GM19238 (cell line): Measurements from ENCODE around the gene C22orf42.
"Not testable (repeated sequence)": the region's sequence is repeated elsewhere in the genome, so short reads cannot be mapped to it uniquely, and the experiment has no call there.

ENCODE experiments used
- DNase-seq: peaks from one replicate; pipeline ENCODE4 v3.0.0; 2011; ENCODE audit warnings: low spot score; ENCODE audit not compliant: insufficient read length

Gene C22orf42

GRCh38 chr22:32135958-32136357, 23.1 kb downstream of the C22orf42 start:
- not testable (repeated sequence) for DNase-seq

GRCh38 chr22:32134796-32135195, 24.3 kb downstream of the C22orf42 start:
- not testable (repeated sequence) for DNase-seq

DNA sequence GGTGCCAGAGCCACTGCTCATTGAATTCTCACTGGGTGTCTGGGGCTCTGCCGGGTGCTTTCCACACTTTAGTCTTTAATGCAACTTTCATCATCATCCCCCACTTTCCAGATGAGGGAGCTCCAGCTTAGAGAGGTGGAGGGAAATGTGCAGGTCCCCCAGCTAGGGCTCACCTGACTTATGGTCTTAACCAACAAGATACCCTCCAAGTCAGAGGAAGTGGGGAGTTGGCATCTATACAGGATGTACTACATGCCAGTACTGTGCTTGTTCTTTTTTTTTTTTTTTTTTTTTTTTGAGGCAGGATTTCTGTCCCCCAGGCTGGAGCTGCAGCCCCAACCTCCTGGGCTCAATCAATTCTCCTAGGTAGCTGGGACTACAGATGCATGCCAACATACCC, 26.3 kb downstream of the C22orf42 start:
- no peak for DNase-seq

DNA sequence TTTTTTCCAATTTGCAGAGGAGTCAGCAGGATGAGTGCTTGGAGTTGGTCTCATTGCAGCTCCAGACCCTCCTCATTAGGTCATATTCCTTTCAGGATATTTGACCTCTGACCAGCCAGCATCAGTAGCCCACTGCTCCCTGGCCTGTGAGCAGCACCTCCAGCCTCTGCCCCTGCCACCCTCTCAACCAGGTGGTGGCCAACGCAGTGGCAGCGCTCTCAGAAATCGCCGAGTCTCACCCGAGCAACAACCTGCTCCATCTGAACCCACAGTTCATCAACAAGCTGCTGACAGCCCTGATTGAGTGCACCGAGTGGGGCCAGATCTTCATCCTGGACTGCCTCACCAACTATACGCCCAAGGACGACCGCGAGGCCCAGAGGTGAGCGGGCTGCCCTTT, 27.0 kb downstream of the C22orf42 start:
- DNase-seq, result no peak

- no peak for DNase-seq
Observed at GRCh38 chr22:32130464-32130863, 28.6 kb downstream of the C22orf42 start.

DNA sequence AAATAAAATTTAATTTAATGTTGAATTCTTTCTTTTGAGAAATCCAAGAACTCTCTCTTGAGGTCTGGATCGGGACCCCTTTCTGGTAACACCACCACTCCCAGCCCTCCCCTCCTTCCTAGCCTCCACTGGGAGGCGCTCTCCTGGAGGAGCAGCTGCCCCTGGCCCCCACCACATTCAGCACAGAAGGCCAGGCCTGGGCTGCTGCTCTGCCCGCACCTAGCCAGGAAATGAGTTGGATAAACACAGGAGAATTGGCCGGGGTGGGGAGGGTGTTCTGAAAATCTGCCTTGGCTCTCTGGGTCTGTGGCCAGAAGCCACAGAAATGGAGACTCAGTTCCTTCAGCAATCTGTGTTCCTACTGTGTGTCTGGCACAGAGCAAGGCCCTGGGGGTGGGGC, 31.2 kb downstream of the C22orf42 start:
- DNase-seq, result no peak

DNA sequence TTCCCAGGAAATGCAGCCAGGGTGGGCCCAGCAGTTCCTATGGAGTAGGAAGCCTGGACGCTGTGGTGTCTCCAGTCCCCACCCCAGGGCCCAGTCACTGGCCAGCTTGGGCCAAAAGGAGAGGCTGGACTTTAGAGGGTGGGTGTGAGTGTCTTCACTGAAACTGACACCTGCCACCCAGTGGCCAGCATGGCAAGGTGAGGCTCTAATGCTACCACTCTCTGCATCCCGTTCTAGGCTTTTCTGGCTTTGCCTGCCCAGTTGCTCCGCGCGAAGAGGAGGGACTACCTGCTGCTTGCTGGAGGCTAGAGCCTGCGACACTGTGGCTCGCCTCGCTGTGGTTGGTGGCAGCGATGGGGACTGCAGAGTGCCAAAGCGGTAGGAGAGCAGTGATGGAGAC, 35.4 kb downstream of the C22orf42 start:
- DNase-seq, result no peak

- no peak for DNase-seq
Observed at GRCh38 chr22:32122899-32123298, 36.2 kb downstream of the C22orf42 start.

GRCh38 chr22:32120603-32121002, 38.5 kb downstream of the C22orf42 start:
- no peak for DNase-seq

DNA sequence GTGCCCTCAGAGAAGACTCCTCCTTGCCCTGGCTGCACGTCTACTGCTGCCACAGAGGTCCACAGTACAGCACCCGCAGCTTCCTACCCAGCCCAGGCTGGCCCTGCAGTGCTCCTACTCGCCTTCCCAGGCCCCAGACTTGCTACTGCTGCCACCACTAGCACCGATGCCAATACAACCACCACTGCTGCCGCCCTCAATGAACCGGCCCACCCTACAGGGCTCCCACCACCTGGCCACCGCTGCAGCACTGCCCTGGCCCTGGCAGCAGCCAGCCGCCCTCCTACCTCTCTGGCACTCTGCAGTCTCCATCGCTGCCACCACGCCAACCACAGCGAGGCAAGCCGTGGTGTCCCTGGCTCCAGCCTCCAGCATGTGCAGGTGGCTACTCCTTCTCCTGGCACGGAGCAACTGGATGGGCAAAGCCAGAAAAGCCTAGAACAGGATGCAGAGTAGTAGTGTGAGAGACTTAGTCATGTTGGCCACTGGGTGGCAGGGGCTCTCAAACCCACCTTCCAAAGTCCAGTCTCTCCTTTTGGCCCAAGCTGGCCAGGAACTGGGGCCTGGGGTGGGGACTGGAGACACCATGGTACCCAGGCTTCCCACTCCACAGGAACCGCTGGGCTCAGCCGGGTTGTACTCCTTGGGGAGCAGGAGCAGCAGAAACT, 39.4 kb downstream of the C22orf42 start:
- no peak for DNase-seq

- no peak for DNase-seq
Observed at GRCh38 chr22:32112380-32112779, 46.7 kb downstream of the C22orf42 start.

- DNase-seq, result no peak
Observed at GRCh38 chr22:32106930-32107329, 52.2 kb downstream of the C22orf42 start.

DNA sequence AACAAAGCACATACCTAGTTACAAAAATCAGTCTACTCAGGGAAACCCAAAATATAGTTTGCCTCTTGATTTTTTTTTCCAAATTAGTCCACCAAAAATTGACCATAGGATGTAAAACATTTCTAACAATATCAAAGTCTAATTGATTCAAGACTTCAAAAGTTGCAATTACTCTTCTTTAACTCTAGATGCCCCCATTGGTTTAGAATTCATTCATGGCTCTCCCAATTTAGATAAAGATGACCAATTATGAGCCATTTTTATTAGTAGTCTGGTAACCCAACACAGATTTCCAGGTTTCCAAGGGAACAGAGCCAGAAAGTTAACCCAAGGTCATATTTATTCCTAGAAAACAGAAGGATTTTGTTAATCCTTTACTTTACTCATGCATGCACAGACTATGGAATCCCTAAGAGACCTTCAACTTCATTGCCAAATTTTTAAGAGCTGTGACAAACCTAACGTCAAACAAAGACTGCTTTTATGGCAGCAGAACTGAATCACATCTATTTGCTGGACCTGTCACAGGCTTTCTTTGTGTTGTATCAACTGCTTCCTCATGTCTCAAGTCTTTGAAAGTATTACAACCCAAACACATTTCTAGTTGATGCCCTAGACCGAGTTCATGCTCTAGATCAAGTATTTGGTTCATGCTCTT, 55.3 kb downstream of the C22orf42 start:
- DNase-seq, result no peak

- DNase-seq, result no peak
Observed at GRCh38 chr22:32100711-32101110, 58.4 kb downstream of the C22orf42 start.
